Activated CD8-positive, alpha-beta memory T cell treated with anti-CD3 and anti-CD28 coated beads, Interleukin-2, amount 50 U/mL, for 24 hours (primary cell): ENCODE measurements around the gene TM7SF3.
A peak's percentile ranks its signal among the peaks of the same experiment; 100 is the strongest.
"Not testable (repeated sequence)": the region's sequence is repeated elsewhere in the genome, so short reads cannot be mapped to it uniquely, and the experiment has no call there.

ENCODE experiments used
- DNase-seq: peaks from one replicate; pipeline ENCODE4 v3.0.0-alpha.2; 2020; ENCODE audit errors: extremely low read depth

TM7SF3 gene

GRCh38 chr12:27014085-27014858 is at the start of gene TM7SF3:
TSS of gene TM7SF3 (minus strand) at chr12:27014384. CDS start at chr12:27014168, 216 bp downstream.
- DNase-seq: peak; percentile 78

GRCh38 chr12:27063250-27063851 is 49.2 kb upstream of the TM7SF3 start:
- no peak for DNase-seq

GRCh38 chr12:27061317-27061716 is 47.1 kb upstream of the TM7SF3 start:
- DNase-seq: no peak

GRCh38 chr12:27060740-27061139 is 46.6 kb upstream of the TM7SF3 start:
- DNase-seq: no peak

GRCh38 chr12:27057543-27057942 is 43.4 kb upstream of the TM7SF3 start:
- DNase-seq: no peak

GRCh38 chr12:27055966-27056365 is 41.8 kb upstream of the TM7SF3 start:
- no peak for DNase-seq

GRCh38 chr12:27052742-27053141 is 38.6 kb upstream of the TM7SF3 start:
- no peak for DNase-seq

- DNase-seq: no peak
Measured at GRCh38 chr12:27052176-27052575, 38.0 kb upstream of the TM7SF3 start.

- no peak for DNase-seq
Measured at GRCh38 chr12:27048822-27049752, 34.9 kb upstream of the TM7SF3 start.

GRCh38 chr12:27042018-27042417 is 27.8 kb upstream of the TM7SF3 start:
- not testable (repeated sequence) for DNase-seq

GRCh38 chr12:27040637-27041036 is 26.5 kb upstream of the TM7SF3 start:
- not testable (repeated sequence) for DNase-seq

GRCh38 chr12:27034607-27035293 is 20.6 kb upstream of the TM7SF3 start:
- DNase-seq: no peak

GRCh38 chr12:27032679-27033078 is 18.5 kb upstream of the TM7SF3 start:
- no peak for DNase-seq

- DNase-seq: no peak
Measured at GRCh38 chr12:27031531-27031930, 17.3 kb upstream of the TM7SF3 start.

GRCh38 chr12:27026257-27026656 is 12.1 kb upstream of the TM7SF3 start:
- DNase-seq: no peak

- no peak for DNase-seq
Measured at GRCh38 chr12:27025116-27025515, 10.9 kb upstream of the TM7SF3 start.

- DNase-seq: no peak
Measured at GRCh38 chr12:27024291-27024690, 10.1 kb upstream of the TM7SF3 start.

GRCh38 chr12:27020761-27021160 is 6.6 kb upstream of the TM7SF3 start:
- DNase-seq: no peak

GRCh38 chr12:27018037-27018436 is 3.9 kb upstream of the TM7SF3 start:
- DNase-seq: no peak

- DNase-seq: not testable (repeated sequence)
Measured at GRCh38 chr12:27017163-27017823, 3.1 kb upstream of the TM7SF3 start.

GRCh38 chr12:27015730-27016076 is 1.5 kb upstream of the TM7SF3 start:
- DNase-seq: no peak
